ENCODE results near the gene PROM2. TPM values are rescaled to one million over a fixed set of nuclear protein-coding genes. Genes with fewer than 3 reads are reported as not detected.

Gene PROM2
- total RNA-seq, 1 experiment from 2014 or later: 3.1 TPM

- H2AK5ac ChIP-seq (ENCODE audit: insufficient read length, low read length): no peak overlapping the region
These were observed 55.9 kb downstream of the PROM2 start for GRCh38 chr2:95329891-95330793.

More at GRCh38 chr2:95329891-95330793, 55.9 kb downstream of the PROM2 start:
- Histone ChIP-seq H3K4me2 (ENCODE audit: insufficient read depth, insufficient read length, low read length) (no peak overlapping the region), H3K79me2 (ENCODE audit: insufficient read depth, low read length) (no peaks in the 10 kb centered on the region), H4K91ac (ENCODE audit: insufficient read length, low read depth, low read length) (no peak overlapping the region), H4K8ac (replicated peaks; ENCODE audit: insufficient read length, low read depth, low read length) (no peak overlapping the region), H3K27ac (ENCODE audit: insufficient read length, low read depth, low read length) (no peak overlapping the region), H2AFZ (ENCODE audit: low read length) (no peak overlapping the region), H3K4me1 (ENCODE audit: insufficient read depth, low read length) (no peaks in the 10 kb centered on the region), H2BK120ac (ENCODE audit: low read depth, low read length, poor library complexity, severe bottlenecking) (no peak overlapping the region), H2BK20ac (ENCODE audit: low read depth, low read length, poor library complexity, severe bottlenecking) (no peak overlapping the region), H2BK12ac (ENCODE audit: insufficient read length, low read depth, low read length) (no peak overlapping the region), H3K79me1 (ENCODE audit: insufficient read depth, low read depth, low read length, poor library complexity, severe bottlenecking) (no peaks in the 10 kb centered on the region), H3K18ac (ENCODE audit: insufficient read length, low read depth, low read length) (no peak overlapping the region), H4K5ac (ENCODE audit: insufficient read length, low read depth, low read length) (no peak overlapping the region), H3K23ac (ENCODE audit: insufficient read length, low read depth, low read length) (no peak overlapping the region), H3K4ac (ENCODE audit: low read depth, low read length) (no peak overlapping the region), H3K9me3 (ENCODE audit: control insufficient read depth, low read depth, low read length) (no peaks in the 10 kb centered on the region), H2BK15ac (ENCODE audit: low read depth, low read length) (no peak overlapping the region), H3K14ac (ENCODE audit: insufficient read depth, low read length) (peak overlapping the region; percentile 28; the same call in 1 of the 2 replicates), H2BK5ac (ENCODE audit: insufficient read length, low read length) (no peak overlapping the region), H3K27me3 (ENCODE audit: insufficient read depth, low read length) (no peaks in the 10 kb centered on the region), H3K56ac (ENCODE audit: insufficient read length, low read depth, low read length) (no peak overlapping the region), H3T11ph (ENCODE audit: low read length) (no peak overlapping the region), H4K20me1 (ENCODE audit: control insufficient read depth, insufficient read depth, insufficient read length) (no peaks in the 10 kb centered on the region), H3K23me2 (ENCODE audit: insufficient read length, low read depth, low read length, poor library complexity, severe bottlenecking) (no peaks in the 10 kb centered on the region), H3K9ac (ENCODE audit: extremely low read depth, insufficient read length, low read length) (no peak overlapping the region)
- no peak for TF ChIP-seq CTCF (conservative IDR thresholded peaks at IDR 0.05)
- Mint-ChIP-seq H3K27ac (no peak overlapping the region), H3K9me3 (peaks cover 0 to 3% of the 10 kb centered on the region in 2 experiments; a peak in 2 of 5 replicates), H3K27me3 (ENCODE audit: low read depth) (peaks cover 5% of the 10 kb centered on the region), H3K36me3 (ENCODE audit: insufficient read depth in 1 of 3, low read depth in 3 of 3) (no peaks in the 10 kb centered on the region), H3K4me3 (no peak overlapping the region), H3K4me1 (peaks cover 2 to 7% of the 10 kb centered on the region in 2 experiments; a peak in 3 of 4 replicates)
- WGBS (ENCODE audit: extremely low coverage, insufficient read length, low lambda C conversion rate): no CpG with 5 or more reads among the region's 23 CpGs
- DNase-seq: no peak
